ENCODE data around the gene NAALADL1.

The NAALADL1 gene

DNA sequence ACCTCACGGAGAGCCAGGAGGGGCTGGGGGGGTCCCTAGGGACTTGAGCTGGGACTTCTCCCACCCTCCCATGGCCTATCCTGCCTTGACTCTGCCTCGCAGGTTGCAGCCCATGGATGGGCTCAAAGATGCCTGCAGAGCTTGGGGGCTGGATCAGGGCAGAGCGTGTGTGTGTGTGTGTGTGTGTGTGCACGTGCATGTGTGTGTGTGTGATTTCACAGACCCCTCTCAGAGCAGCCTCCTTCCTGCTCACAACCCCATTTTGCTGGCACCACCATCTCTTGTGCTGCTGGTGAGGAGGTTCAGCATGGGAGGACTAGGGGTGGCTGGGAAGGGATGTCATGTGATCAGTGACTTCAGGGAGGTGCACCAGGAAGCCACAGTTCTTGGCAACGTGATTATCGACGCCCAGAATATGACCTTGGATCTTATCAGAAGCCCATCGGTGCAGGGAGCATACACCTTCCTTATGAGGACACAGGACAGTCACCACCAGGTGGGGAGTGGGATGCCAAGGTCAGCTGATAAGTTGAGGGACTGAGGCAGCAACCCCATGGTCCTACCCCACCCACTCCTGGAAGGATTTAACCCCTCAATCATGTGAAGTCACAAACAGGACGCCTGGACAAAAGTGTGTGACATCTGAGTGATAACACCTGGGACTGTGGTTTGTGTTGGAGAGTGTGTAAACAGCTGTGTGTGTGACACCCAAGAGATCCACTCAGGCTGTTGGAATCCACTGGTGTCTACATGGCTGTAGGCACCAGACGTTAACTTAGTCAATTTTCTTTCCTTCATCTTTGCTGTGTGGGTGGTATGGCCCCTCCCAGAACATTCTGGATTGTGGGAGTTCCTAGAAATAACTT, 1.8 kb upstream of the NAALADL1 start:
- H3K4me3 ChIP-seq (ENCODE audit: low read length), result no peak overlapping the region
- TF ChIP-seq, protein P1, sequence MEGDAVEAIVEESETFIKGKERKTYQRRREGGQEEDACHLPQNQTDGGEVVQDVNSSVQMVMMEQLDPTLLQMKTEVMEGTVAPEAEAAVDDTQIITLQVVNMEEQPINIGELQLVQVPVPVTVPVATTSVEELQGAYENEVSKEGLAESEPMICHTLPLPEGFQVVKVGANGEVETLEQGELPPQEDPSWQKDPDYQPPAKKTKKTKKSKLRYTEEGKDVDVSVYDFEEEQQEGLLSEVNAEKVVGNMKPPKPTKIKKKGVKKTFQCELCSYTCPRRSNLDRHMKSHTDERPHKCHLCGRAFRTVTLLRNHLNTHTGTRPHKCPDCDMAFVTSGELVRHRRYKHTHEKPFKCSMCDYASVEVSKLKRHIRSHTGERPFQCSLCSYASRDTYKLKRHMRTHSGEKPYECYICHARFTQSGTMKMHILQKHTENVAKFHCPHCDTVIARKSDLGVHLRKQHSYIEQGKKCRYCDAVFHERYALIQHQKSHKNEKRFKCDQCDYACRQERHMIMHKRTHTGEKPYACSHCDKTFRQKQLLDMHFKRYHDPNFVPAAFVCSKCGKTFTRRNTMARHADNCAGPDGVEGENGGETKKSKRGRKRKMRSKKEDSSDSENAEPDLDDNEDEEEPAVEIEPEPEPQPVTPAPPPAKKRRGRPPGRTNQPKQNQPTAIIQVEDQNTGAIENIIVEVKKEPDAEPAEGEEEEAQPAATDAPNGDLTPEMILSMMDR (conservative IDR thresholded peaks at IDR 0.05; ENCODE audit: low read length), result no peak
- DNase-seq (ENCODE audit: low read depth), result peak; percentile 16

DNA sequence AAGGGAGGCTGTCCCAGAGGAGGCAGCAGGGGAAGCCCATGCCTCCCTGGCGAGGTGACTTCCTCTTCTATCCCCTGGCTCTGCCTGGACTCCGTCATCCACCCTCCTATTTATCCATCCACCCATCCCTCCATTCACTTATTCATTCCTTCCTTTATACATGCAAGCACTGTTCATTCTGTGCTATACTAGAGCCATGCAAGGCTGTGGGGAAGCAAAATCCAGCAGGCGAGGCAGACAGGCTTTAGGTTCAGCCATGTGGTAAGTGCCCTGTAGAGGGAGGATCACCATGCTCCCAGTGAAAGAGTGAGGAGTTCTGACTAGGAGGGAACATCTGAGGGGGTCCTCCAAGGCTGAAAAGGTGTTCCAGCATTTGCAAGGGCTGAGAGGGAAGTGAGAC, 1.2 kb upstream of the NAALADL1 start:
- H3K4me3 ChIP-seq (ENCODE audit: low read length), result no peak overlapping the region
- no peak for DNase-seq (ENCODE audit: low read depth)
- TF ChIP-seq, protein P1 (conservative IDR thresholded peaks at IDR 0.05; ENCODE audit: low read length), result no peak

DNA sequence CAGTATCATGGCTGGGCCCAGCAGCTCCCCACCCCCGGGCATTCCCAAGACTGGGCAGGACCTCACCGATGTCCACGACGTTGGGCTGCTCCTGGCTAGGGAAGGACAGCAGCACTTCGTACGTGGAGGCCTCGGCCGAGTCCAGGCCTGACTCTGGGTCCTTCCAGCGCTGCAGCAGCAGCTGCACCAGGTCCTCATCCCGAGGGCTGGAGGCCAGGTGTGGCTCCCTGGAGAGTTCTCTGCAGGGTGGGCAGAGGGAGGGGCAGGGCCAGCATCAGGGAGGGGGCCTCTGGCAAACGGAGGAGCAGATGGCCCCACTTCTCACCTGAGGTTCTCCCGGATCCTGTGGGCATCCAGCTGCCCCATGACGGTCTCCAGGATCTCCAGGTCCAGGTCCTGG, 341 bp downstream of the NAALADL1 start:
- no peak overlapping the region for H3K4me3 ChIP-seq (ENCODE audit: low read length)
- DNase-seq (ENCODE audit: low read depth), result no peak
- TF ChIP-seq, protein P1 (conservative IDR thresholded peaks at IDR 0.05; ENCODE audit: low read length), result no peak

DNA sequence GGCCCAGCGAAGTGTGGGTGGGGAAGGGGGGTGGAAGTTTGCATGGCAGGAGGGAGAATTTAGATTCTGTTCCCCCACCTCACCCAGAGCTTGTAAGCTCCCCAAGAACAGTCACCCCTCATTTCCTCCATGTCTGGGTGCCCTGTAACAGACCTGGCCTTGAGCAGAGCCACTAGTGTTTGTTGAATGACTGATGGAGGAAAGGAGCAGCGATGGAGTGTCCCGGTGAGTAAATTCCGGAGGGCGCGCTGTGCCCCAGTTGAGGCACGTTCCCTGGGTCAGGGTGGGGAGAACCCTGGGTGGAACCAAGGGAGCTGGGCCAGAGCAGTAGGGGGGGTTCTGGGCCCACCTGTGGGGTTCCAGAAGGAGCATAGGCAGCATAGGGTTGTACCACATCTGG, 827 bp downstream of the NAALADL1 start:
- no peak overlapping the region for H3K4me3 ChIP-seq (ENCODE audit: low read length)
- no peak for DNase-seq (ENCODE audit: low read depth)

DNA sequence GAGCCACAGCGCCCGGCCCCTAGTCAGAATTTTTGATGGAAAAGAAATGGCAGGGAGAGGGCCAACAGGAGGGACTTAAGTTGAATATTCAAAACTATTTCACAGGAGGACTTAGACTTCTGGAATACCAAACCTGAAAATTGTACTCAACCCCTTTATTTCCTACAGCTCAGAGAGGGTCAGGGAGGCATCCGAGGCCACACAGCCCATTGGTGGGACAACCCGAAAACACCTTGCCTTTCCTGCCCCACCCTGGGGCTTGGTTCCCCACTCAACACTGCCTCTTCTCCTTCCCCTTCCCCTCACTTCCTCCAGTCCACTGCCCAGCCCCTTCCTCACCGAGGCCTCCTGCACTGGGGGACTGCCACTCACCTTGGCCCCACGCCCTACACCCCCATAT, 1.4 kb downstream of the NAALADL1 start:
- no peak overlapping the region for H3K4me3 ChIP-seq (ENCODE audit: low read length)
- DNase-seq (ENCODE audit: low read depth), result no peak
- TF ChIP-seq, protein P1 (conservative IDR thresholded peaks at IDR 0.05; ENCODE audit: low read length), result no peak

More for the DNA sequence above, 827 bp downstream of the NAALADL1 start:
- TF ChIP-seq, protein P1 (conservative IDR thresholded peaks at IDR 0.05; ENCODE audit: low read length), result no peak

DNA sequence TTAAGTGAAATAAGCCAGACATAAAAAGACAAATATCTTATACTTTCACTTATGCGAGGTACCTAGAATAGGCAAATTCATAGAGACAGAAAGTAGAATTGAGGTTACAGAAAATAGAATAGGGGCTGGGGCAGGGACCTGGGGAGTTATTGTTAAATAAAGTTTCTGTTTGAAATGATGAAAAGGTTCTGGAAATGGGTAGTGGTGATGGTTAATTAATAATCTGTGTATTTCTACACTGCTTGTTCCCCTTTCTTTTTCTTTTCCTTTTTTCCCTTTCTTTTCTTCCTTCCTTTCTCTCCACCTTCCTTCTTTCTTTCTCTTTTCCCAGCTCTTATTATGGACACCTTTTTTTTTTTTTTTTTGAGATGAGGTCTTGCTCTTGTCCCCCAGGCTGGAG, 2.8 kb downstream of the NAALADL1 start:
- no peak for DNase-seq (ENCODE audit: low read depth)
- TF ChIP-seq, protein P1 (conservative IDR thresholded peaks at IDR 0.05; ENCODE audit: low read length), result no peak

More for the DNA sequence above, 2.8 kb downstream of the NAALADL1 start:
- H3K4me3 ChIP-seq (ENCODE audit: low read length), result no peak overlapping the region
